Measurements from ENCODE around the gene ARL13B. TPM values are rescaled to one million over a fixed set of nuclear protein-coding genes. Genes with fewer than 3 reads are reported as not detected.

Gene ARL13B
- 6.0 and 12.7 TPM in 2 replicates for total RNA-seq

DNA sequence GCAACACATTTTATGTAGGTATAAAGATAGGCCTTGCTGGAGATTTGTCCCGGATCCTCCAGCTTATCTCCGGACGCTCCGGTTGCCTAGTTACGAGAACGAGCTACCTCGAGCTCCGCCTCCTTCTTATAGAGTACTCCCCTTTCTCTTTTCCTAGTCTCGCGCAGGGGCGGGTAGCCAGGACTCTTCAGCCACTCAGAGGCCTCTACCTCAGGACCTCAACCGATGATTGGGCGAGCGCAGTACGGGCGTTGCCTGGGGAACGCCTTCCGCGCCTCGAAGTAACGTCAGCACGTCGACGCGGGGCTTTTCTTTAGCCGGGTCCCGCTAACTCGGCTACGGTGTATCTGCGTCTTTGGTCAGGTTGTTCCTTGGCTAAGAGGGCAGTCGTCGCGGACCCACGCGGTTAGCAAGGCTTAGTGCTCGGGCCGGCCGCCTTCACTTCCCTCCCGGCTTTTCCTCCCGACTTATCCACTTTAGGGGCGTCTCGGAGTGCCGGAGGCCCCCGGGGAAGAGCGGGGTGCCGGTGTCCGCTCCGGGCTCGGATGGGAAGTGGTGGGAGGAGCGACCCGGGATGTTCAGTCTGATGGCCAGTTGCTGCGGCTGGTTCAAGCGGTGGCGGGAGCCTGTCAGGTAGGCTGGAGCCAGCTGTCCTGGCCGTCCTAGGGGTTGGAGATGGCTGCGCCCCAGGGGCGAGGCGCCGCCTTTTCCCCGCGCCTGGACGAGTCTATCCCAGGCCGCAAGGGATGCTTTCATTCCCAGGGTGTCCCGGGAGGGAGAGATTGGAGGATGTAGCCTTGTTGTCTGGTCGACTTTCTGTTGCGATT lies at the start of gene ARL13B:
Gene ARL13B, plus strand, starts transcription at position 306 of the 827 bp plus-strand sequence. Its CDS starts 269 bp downstream, at position 575.

DNA sequence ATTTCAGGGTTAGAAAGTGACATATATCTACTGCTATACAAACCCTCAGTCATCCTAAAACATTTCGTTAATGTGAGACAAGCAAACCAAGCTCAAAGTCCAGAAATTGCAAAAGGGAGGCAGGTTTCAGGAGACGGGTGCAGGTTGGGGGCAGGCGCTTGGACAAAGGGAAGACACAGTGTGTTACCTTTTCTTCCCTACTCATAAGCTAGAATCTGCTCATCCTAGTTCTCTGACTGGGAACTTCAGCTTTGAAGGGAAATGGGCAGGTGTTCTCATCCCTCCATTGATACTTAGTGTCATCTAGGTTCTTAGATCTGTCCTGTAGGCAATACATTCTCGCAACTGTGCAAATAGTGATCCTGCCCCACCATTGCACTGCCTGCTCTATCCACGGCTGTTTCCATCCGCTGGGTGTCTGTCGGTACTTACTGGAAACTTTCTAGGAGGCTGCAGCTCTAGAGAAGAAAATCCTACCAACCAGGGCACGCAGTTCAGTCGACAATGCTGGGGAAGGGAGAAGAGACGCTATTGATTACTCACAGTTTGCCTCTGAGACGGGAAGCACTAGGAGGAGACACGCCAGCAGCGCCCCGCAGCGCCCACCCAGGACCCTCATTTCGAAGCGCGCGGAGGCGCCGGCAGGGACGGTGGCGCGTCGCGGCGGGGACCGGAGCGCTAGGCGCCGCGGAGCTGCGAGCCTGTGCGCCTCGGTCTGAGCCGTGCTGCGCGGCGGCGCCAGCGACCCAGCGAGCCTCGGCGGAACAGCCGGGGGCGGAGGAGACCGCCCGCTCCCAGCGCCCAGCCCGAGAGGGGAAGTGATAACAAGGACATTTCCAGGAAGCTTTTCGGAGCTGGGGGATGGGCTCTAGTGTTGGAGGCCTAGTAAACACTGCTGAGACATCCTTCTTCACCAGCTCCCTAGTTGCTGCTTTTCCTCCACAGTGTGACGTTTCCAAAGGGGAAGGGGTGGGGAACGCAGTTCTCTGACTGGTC lies 6.5 kb upstream of the ARL13B start, which contains the start of gene PROS1:
Gene PROS1, minus strand, starts transcription at position 766 of the 996 bp plus-strand sequence. Its CDS starts 147 bp downstream, at position 619.

DNA sequence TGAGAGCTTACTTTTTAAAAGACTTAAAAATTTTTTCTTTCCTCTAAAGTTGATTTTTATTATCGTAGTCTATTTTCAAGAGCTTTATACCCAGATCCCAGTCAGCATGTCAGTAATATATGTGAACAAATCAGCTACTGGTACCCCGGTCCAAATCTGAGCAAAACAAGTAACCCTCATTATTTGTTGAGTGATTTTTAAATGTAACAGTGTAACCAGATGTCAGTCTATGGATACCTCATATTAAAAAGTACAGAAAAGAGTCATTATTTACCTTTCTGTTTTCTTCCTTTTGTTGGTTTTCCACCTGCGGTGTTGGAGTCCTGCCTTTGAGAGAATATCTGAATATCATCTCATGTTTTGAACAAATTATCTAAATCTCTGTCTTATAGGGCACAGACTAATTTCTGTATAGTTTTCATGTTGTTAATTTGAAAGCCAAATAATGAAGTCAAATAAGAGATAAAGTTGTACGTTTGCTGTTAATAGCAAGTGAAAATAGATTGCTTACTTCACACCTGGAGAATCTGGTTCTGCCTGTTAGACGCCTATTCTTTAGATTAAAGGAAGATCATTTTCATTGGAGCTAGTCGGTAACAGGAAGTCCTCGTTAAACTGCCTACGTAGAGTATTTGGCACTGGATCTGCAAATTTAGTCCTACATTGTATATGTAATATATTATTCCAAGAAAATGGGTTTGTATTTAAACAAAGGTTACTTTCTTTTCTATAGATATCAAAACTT lies 48.3 kb downstream of the ARL13B start, which contains the start of gene STX19:
Gene STX19, minus strand, starts transcription at position 505 of the 745 bp plus-strand sequence. CDS start 13,328 bp downstream, outside the sequence.

DNA sequence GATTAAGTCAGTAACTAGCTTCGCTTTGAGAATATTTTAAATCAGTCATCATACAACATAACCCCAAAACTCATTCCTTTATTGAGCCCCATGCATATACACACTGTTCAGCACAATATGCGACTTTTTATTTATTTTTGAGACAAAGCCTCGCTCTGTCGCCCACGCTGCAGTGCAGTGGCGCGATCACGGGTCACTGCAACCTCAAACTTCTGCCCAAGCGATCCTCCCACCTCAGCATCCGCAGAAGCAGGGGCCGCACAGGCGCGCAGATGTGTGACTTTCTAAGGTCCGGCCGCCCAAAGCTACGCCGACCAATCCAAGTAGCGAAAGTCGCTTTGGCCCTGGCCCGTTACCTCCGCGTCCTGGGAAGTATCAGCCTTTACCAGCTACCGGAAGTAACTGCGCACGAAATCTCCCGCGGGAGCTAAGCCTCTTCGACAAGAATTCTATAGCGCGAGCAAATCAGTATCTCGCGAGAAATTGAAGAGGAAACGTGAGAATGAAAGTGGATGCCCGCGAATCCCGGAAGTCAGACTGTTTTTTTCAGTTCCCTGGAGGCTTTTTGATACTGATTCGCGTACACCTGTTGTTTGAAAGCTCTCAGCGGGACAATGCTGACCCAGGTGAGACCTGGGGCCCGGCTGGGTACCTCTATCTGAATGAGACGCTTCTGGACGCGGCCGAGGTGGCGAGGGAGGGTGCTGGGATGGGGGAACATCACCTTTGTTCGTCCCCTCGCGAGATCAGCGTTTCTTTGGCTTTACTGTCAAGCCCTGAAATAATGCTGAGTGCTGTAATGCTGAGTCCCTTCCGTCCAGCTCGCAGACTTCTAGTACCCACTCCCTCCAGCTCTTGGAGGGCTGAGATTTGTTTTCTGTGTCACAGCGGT lies 82.8 kb downstream of the ARL13B start, which contains the start of the genes DHFR2 and NSUN3:
Gene DHFR2, minus strand, starts transcription at position 404 of the 892 bp plus-strand sequence. CDS start 1,405 bp downstream, outside the sequence.
Gene NSUN3, plus strand, starts transcription at position 549 of the 892 bp plus-strand sequence. Its CDS starts 66 bp downstream, at position 615.

Other genes starting within 250 kb of the ARL13B start
- gene PROS1, start 6.3 kb upstream of the ARL13B start, total RNA-seq, result 11.5 and 16.3 TPM in 2 replicates
- not detected in 2 replicates for gene STX19, start 48.4 kb downstream of the ARL13B start, total RNA-seq
- gene DHFR2, start 82.8 kb downstream of the ARL13B start, total RNA-seq, result 1.1 and 4.3 TPM in 2 replicates
- gene NSUN3, start 82.9 kb downstream of the ARL13B start, total RNA-seq, result 7.9 and 21.6 TPM in 2 replicates

Data from bladder microvascular endothelial cell (primary cell).